ENCODE measurements around the gene HEXIM2.

The HEXIM2 gene

DNA sequence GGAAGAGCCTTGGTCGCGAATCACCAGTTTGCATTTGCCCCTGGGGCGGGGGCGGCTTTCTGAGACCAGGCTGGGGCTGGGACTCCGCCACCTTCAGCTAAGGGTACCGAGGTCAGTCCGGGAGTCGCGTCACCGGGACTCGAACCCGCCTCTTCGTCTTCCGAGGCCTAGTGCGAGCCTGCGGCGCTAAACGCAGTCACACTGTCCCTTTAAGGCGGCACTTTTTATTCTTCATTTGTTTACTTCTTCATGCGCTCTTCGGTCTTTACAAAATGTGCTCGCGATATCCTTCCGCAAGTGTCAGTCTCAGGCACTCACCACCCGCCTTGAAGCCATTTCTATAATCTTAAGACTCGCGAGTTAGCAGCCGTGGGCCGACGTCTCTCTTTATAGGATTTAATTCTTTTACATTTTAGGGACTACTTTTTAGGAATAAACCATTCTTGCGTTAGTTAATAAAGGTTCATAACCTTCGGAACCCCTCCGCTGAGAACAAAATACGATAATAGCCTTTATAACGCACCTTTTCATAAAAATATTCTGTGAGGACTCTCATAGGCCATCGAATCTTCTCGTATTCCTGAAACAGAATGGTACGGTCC, 14.0 kb upstream of the HEXIM2 start (continued):
- TF ChIP-seq ZNF426 (tag by site-specific recombination; IDR thresholded peaks at IDR 0.05) (no peak), ZNF335 (tag by site-specific recombination; conservative IDR thresholded peaks at IDR 0.05) (peak; percentile 67), ZNF211 (tag by site-specific recombination; IDR thresholded peaks at IDR 0.05; ENCODE audit: low read depth) (no peak), MYNN (tag by site-specific recombination; IDR thresholded peaks at IDR 0.05; ENCODE audit: borderline replicate concordance) (0 out of 2 replicates have a peak, but pooled peaks have one; percentile 50), ZNF146 (tag by site-specific recombination; IDR thresholded peaks at IDR 0.05) (peak; percentile 93), ZNF658 (tag by site-specific recombination; IDR thresholded peaks at IDR 0.05) (no peak), ZNF521 (tag by site-specific recombination; IDR thresholded peaks at IDR 0.05) (no peak), ZBTB20 (tag by site-specific recombination; IDR thresholded peaks at IDR 0.05) (peak; percentile 55), ZNF423 (tag by site-specific recombination; IDR thresholded peaks at IDR 0.05) (no peak; the same call in 1 of the 2 replicates), YY2 (tag by site-specific recombination; IDR thresholded peaks at IDR 0.05) (peak; percentile 50), ZFP3 (tag by site-specific recombination; IDR thresholded peaks at IDR 0.05; ENCODE audit: low read depth) (no peak), ZNF561 (tag by site-specific recombination; IDR thresholded peaks at IDR 0.05; ENCODE audit: borderline replicate concordance) (peak; percentile 84), KLF16 (tag by site-specific recombination; IDR thresholded peaks at IDR 0.05) (peak; percentile 95), REPIN1 (tag by site-specific recombination; IDR thresholded peaks at IDR 0.05; ENCODE audit: low read depth) (peak; percentile 82; the same call in 1 of the 2 replicates), ZNF473 (tag by site-specific recombination; IDR thresholded peaks at IDR 0.05) (no peak), ZNF416 (tag by site-specific recombination; IDR thresholded peaks at IDR 0.05) (no peak), FEZF1 (tag by site-specific recombination; IDR thresholded peaks at IDR 0.05) (peak; percentile 14; the same call in 1 of the 2 replicates)
- TF ChIP-seq, protein P1, sequence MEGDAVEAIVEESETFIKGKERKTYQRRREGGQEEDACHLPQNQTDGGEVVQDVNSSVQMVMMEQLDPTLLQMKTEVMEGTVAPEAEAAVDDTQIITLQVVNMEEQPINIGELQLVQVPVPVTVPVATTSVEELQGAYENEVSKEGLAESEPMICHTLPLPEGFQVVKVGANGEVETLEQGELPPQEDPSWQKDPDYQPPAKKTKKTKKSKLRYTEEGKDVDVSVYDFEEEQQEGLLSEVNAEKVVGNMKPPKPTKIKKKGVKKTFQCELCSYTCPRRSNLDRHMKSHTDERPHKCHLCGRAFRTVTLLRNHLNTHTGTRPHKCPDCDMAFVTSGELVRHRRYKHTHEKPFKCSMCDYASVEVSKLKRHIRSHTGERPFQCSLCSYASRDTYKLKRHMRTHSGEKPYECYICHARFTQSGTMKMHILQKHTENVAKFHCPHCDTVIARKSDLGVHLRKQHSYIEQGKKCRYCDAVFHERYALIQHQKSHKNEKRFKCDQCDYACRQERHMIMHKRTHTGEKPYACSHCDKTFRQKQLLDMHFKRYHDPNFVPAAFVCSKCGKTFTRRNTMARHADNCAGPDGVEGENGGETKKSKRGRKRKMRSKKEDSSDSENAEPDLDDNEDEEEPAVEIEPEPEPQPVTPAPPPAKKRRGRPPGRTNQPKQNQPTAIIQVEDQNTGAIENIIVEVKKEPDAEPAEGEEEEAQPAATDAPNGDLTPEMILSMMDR (tag by site-specific recombination; IDR thresholded peaks at IDR 0.05): no peak
- TF ChIP-seq, protein P2, sequence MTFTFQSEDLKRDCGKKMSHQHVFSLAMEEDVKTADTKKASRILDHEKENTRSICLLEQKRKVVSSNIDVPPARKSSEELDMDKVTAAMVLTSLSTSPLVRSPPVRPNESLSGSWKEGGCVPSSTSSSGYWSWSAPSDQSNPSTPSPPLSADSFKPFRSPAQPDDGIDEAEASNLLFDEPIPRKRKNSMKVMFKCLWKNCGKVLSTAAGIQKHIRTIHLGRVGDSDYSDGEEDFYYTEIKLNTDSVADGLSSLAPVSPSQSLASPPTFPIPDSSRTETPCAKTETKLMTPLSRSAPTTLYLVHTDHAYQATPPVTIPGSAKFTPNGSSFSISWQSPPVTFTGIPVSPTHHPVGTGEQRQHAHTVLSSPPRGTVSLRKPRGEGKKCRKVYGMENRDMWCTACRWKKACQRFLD (tag by site-specific recombination; IDR thresholded peaks at IDR 0.05): no peak
- TF ChIP-seq, protein P3, sequence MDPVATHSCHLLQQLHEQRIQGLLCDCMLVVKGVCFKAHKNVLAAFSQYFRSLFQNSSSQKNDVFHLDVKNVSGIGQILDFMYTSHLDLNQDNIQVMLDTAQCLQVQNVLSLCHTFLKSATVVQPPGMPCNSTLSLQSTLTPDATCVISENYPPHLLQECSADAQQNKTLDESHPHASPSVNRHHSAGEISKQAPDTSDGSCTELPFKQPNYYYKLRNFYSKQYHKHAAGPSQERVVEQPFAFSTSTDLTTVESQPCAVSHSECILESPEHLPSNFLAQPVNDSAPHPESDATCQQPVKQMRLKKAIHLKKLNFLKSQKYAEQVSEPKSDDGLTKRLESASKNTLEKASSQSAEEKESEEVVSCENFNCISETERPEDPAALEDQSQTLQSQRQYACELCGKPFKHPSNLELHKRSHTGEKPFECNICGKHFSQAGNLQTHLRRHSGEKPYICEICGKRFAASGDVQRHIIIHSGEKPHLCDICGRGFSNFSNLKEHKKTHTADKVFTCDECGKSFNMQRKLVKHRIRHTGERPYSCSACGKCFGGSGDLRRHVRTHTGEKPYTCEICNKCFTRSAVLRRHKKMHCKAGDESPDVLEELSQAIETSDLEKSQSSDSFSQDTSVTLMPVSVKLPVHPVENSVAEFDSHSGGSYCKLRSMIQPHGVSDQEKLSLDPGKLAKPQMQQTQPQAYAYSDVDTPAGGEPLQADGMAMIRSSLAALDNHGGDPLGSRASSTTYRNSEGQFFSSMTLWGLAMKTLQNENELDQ (tag by site-specific recombination; IDR thresholded peaks at IDR 0.05; ENCODE audit: low read depth): no peak
- TF ChIP-seq, protein P4, sequence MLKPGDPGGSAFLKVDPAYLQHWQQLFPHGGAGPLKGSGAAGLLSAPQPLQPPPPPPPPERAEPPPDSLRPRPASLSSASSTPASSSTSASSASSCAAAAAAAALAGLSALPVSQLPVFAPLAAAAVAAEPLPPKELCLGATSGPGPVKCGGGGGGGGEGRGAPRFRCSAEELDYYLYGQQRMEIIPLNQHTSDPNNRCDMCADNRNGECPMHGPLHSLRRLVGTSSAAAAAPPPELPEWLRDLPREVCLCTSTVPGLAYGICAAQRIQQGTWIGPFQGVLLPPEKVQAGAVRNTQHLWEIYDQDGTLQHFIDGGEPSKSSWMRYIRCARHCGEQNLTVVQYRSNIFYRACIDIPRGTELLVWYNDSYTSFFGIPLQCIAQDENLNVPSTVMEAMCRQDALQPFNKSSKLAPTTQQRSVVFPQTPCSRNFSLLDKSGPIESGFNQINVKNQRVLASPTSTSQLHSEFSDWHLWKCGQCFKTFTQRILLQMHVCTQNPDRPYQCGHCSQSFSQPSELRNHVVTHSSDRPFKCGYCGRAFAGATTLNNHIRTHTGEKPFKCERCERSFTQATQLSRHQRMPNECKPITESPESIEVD (tag by site-specific recombination; IDR thresholded peaks at IDR 0.05): peak; percentile 42; the same call in 1 of the 2 replicates
- TF ChIP-seq, protein P5, sequence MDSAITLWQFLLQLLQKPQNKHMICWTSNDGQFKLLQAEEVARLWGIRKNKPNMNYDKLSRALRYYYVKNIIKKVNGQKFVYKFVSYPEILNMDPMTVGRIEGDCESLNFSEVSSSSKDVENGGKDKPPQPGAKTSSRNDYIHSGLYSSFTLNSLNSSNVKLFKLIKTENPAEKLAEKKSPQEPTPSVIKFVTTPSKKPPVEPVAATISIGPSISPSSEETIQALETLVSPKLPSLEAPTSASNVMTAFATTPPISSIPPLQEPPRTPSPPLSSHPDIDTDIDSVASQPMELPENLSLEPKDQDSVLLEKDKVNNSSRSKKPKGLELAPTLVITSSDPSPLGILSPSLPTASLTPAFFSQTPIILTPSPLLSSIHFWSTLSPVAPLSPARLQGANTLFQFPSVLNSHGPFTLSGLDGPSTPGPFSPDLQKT (IDR thresholded peaks at IDR 0.05; ENCODE audit: borderline replicate concordance, low read depth, low read length): no peak
- TF ChIP-seq, protein P6, sequence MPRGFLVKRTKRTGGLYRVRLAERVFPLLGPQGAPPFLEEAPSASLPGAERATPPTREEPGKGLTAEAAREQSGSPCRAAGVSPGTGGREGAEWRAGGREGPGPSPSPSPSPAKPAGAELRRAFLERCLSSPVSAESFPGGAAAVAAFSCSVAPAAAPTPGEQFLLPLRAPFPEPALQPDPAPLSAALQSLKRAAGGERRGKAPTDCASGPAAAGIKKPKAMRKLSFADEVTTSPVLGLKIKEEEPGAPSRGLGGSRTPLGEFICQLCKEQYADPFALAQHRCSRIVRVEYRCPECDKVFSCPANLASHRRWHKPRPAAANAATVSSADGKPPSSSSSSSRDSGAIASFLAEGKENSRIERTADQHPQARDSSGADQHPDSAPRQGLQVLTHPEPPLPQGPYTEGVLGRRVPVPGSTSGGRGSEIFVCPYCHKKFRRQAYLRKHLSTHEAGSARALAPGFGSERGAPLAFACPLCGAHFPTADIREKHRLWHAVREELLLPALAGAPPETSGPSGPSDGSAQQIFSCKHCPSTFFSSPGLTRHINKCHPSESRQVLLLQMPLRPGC (tag by site-specific recombination; IDR thresholded peaks at IDR 0.05): peak; percentile 95
- TF ChIP-seq, protein P7, sequence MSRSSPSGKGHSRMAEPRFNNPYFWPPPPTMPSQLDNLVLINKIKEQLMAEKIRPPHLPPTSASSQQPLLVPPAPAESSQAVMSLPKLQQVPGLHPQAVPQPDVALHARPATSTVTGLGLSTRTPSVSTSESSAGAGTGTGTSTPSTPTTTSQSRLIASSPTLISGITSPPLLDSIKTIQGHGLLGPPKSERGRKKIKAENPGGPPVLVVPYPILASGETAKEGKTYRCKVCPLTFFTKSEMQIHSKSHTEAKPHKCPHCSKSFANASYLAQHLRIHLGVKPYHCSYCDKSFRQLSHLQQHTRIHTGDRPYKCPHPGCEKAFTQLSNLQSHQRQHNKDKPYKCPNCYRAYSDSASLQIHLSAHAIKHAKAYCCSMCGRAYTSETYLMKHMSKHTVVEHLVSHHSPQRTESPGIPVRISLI (tag by site-specific recombination; IDR thresholded peaks at IDR 0.05): no peak
- TF ChIP-seq, protein P8, sequence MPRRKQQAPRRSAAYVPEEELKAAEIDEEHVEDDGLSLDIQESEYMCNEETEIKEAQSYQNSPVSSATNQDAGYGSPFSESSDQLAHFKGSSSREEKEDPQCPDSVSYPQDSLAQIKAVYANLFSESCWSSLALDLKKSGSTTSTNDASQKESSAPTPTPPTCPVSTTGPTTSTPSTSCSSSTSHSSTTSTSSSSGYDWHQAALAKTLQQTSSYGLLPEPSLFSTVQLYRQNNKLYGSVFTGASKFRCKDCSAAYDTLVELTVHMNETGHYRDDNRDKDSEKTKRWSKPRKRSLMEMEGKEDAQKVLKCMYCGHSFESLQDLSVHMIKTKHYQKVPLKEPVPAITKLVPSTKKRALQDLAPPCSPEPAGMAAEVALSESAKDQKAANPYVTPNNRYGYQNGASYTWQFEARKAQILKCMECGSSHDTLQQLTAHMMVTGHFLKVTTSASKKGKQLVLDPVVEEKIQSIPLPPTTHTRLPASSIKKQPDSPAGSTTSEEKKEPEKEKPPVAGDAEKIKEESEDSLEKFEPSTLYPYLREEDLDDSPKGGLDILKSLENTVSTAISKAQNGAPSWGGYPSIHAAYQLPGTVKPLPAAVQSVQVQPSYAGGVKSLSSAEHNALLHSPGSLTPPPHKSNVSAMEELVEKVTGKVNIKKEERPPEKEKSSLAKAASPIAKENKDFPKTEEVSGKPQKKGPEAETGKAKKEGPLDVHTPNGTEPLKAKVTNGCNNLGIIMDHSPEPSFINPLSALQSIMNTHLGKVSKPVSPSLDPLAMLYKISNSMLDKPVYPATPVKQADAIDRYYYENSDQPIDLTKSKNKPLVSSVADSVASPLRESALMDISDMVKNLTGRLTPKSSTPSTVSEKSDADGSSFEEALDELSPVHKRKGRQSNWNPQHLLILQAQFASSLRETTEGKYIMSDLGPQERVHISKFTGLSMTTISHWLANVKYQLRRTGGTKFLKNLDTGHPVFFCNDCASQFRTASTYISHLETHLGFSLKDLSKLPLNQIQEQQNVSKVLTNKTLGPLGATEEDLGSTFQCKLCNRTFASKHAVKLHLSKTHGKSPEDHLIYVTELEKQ (tag by site-specific recombination; IDR thresholded peaks at IDR 0.05; ENCODE audit: borderline replicate concordance): peak; percentile 90

Measured in HEK293 (cell line).